Measurements from ENCODE around the gene RRAS2.
A peak's percentile ranks its signal among the peaks of the same experiment; 100 is the strongest.
"Not testable (repeated sequence)": the region's sequence is repeated elsewhere in the genome, so short reads cannot be mapped to it uniquely, and the experiment has no call there.

RRAS2 gene

DNA sequence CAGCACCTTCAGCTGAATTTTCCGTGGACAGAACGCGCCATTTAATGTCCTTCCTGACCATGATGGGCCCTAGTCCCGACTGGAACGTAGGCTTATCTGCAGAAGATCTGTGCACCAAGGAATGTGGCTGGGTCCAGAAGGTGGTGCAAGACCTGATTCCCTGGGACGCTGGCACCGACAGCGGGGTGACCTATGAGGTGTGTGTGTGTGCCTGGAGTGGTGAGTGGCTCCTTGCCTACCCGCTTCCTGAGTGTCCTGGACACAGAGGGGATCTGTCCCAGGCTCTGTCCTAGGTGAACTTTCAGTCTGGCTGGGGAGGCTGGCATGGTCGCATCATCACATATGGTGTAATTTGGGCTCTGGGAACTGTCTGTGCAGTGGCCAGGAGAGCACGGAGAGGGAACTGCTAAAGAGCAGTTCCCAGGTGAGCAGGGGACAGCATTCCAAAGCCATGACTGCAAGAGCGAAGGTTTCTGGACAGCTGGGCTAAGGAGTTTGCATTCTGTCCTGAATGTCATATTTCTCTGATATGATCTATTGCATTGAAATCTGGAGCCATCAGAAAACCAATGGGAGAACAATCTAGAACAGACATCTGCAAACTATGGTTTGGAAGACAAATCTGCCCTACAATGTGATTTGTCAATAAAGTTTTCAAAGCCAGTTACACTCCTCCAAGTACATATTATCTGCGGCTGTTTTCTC lies 104.3 kb downstream of the RRAS2 start:
- TF ChIP-seq, protein P1, sequence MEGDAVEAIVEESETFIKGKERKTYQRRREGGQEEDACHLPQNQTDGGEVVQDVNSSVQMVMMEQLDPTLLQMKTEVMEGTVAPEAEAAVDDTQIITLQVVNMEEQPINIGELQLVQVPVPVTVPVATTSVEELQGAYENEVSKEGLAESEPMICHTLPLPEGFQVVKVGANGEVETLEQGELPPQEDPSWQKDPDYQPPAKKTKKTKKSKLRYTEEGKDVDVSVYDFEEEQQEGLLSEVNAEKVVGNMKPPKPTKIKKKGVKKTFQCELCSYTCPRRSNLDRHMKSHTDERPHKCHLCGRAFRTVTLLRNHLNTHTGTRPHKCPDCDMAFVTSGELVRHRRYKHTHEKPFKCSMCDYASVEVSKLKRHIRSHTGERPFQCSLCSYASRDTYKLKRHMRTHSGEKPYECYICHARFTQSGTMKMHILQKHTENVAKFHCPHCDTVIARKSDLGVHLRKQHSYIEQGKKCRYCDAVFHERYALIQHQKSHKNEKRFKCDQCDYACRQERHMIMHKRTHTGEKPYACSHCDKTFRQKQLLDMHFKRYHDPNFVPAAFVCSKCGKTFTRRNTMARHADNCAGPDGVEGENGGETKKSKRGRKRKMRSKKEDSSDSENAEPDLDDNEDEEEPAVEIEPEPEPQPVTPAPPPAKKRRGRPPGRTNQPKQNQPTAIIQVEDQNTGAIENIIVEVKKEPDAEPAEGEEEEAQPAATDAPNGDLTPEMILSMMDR (IDR thresholded peaks at IDR 0.05; ENCODE audit: low read depth, low read length): no peak
- no peak overlapping the region for H3K4me3 ChIP-seq (replicated peaks in 1 of 2; ENCODE audit: low read depth in 2 of 2, low read length in 2 of 2)
- no peak for DNase-seq (ENCODE audit: low read depth in 2 of 2)

DNA sequence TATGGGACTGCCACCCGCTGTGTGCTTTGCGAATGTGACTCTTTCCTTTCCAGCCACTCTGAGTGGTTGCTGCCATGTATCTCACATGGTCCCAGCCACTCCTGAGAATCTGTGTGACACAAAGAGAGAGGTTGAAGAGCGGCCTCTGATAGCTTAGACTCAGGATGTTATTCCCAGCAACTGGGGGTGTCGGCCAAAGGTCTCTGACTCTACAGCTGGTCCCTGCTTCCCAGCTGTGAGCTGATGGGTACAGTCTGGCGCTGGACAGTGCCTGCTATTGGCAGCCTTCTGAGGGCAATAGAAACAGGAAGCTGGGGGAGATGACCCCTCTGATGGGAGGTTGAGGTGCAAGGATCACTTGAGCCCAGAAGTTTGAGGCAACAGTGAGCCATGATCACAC lies 105.1 kb downstream of the RRAS2 start:
- H3K4me3 ChIP-seq (replicated peaks in 1 of 2; ENCODE audit: low read depth in 2 of 2, low read length in 2 of 2): no peak overlapping the region

DNA sequence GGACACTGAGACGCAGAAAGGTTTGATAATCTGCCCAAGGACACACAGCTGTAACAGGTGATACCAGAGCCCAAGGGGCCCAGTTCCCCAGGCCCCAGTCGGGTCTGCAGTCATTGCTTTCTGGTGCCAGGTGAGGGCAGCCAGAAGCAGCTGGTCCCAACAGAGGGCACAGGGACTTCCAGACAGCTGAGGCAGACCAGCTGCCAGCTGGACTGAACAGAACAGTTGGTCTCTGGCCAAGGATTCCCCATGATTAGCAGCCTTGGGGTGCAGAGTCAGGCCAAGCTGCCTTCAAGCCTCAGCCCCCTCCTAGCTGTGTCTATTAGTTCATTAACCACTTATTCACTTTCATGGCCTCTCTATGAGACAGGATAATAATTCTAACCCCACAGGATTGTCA lies 105.6 kb downstream of the RRAS2 start:
- TF ChIP-seq, protein P1 (IDR thresholded peaks at IDR 0.05; ENCODE audit: low read depth, low read length): no peak
- DNase-seq (ENCODE audit: low read depth in 2 of 2): no peak
- no peak overlapping the region for H3K4me3 ChIP-seq (replicated peaks in 1 of 2; ENCODE audit: low read depth in 2 of 2, low read length in 2 of 2)

More for the DNA sequence above, 105.1 kb downstream of the RRAS2 start:
- DNase-seq (ENCODE audit: low read depth in 2 of 2): no peak
- TF ChIP-seq, protein P1 (IDR thresholded peaks at IDR 0.05; ENCODE audit: low read depth, low read length): no peak

DNA sequence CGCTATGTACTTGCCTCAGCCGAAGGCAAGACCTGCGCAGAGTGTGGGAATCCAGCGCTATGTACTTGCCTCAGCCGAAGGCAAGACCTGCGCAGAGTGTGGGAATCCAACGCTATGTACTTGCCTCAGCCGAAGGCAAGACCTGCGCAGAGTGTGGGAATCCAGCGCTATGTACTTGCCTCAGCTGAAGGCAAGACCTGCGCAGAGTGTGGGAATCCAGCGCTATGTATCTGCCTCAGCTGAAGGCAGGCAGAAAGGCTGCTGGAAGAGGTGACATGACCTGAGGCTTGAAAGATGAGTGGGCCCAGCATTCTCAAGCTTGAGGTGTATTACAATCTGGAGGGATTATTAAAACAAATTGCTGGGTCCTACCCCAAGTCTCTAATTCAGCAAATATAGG lies 106.5 kb downstream of the RRAS2 start:
- DNase-seq (ENCODE audit: low read depth in 2 of 2); H3K4me3 ChIP-seq (replicated peaks in 1 of 2; ENCODE audit: low read depth in 2 of 2, low read length in 2 of 2): not testable (repeated sequence)

DNA sequence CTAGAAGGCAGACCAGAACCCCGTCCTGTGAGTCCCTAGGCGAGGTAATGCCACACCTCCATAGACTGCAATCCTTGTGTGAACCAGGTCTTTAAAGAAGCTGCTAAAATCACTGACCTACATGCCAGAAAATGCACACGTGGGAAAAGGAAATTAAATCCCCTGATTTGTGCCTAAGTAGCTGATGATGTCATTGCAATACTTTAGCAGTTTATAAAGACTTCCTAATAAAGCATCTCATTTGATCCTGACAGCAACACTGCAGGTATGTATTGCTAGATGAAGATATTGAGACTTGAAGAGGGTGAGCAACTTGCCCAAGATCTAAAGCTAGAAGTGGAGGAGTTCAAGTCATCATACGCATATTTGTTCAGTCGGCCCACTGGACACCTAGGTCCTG lies 107.2 kb downstream of the RRAS2 start:
- no peak overlapping the region for H3K4me3 ChIP-seq (replicated peaks in 1 of 2; ENCODE audit: low read depth in 2 of 2, low read length in 2 of 2)
- no peak for DNase-seq (ENCODE audit: low read depth in 2 of 2)
- TF ChIP-seq, protein P1 (IDR thresholded peaks at IDR 0.05; ENCODE audit: low read depth, low read length): no peak

DNA sequence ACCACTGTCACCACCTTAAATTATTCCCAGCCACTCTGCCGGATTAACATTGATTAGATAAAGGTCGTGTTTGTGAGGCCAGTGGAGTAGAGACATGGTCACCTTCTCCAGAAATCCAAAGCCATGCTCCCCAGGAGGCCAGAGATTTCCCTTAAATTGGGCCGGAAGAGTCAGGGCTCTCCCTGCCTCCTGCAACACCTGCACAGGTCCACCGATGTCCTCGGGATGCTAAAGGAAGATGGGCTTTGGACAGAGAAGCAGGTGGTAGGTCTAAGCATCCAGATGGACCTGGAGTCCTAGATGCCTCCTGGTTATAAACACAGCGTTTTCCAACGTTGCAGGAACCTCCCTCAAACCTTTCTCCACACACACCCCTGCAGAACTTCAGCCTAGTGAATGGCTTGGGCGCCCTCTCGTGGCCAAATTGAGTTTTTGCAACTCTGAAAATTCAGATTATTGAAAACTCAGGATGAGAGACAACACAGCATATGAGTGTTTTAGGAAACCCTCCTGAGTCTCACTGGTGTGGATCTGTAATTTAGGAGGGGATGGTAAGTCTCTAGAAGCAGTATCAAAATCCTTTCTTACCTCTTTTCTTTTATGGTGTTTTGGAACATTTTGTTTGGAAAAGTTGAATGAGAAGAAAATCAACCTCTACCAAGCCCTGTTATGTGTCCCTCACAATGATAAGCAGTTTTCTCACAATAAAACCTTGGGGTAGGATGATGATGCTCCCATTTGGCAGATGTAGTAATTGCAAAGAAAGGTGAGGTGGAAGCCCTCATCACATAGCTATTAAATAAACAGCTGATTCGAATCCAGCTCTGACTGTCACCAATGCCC lies 109.6 kb downstream of the RRAS2 start:
- H3K4me3 ChIP-seq (replicated peaks in 1 of 2; ENCODE audit: low read depth in 2 of 2, low read length in 2 of 2): no peak overlapping the region
- DNase-seq (ENCODE audit: low read depth in 2 of 2): peak; percentile 66 to 71
- TF ChIP-seq, protein P1 (IDR thresholded peaks at IDR 0.05; ENCODE audit: low read depth, low read length): peak; percentile 79

DNA sequence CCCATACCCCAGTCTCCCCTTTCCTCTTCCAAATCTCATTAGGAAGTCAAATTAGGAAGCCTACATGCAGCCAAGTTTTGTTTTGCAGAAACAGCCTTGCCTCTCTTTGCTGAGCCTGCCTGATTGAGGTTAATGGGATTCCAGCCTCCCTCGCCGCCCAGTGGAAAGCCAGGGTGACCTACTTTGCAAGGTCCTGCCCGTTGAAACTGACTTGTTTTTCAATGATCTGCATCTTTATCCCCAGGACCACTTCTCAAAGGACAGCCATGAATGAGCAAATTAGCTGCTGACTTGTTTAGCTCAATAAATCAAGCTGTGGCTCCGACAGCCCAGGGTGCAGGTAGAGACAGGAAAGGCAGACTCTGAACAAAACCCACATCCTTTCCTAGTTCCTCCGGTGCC lies 110.4 kb downstream of the RRAS2 start:
- no peak for DNase-seq (ENCODE audit: low read depth in 2 of 2)
- no peak overlapping the region for H3K4me3 ChIP-seq (replicated peaks in 1 of 2; ENCODE audit: low read depth in 2 of 2, low read length in 2 of 2)
- TF ChIP-seq, protein P1 (IDR thresholded peaks at IDR 0.05; ENCODE audit: low read depth, low read length): no peak
